Activated CD8-positive, alpha-beta memory T cell treated with anti-CD3 and anti-CD28 coated beads, Interleukin-2, amount 50 U/mL, for 1 hour (primary cell): ENCODE results near the gene MYCBP2.

Experiments used
- DNase-seq: peaks from one replicate; pipeline ENCODE4 v3.0.0-alpha.2; 2020; ENCODE audit errors: extremely low read depth

The MYCBP2 gene

GRCh38 chr13:77105051-77105450 lies 221.8 kb downstream of the MYCBP2 start:
- DNase-seq: no peak

GRCh38 chr13:77099415-77099814 lies 227.5 kb downstream of the MYCBP2 start:
- DNase-seq: no peak

GRCh38 chr13:77095288-77095687 lies 231.6 kb downstream of the MYCBP2 start:
- no peak for DNase-seq

GRCh38 chr13:77094773-77095172 lies 232.1 kb downstream of the MYCBP2 start:
- DNase-seq: no peak

GRCh38 chr13:77093735-77094134 lies 233.2 kb downstream of the MYCBP2 start:
- DNase-seq: no peak

- no peak for DNase-seq
Observed at GRCh38 chr13:77084755-77085154, 242.1 kb downstream of the MYCBP2 start.

- no peak for DNase-seq
Observed at GRCh38 chr13:77079902-77080413, 246.9 kb downstream of the MYCBP2 start.

GRCh38 chr13:77067519-77067918 lies 259.4 kb downstream of the MYCBP2 start:
- DNase-seq: no peak

GRCh38 chr13:77065461-77066147 lies 261.3 kb downstream of the MYCBP2 start:
- no peak for DNase-seq

GRCh38 chr13:77062097-77062496 lies 264.8 kb downstream of the MYCBP2 start:
- DNase-seq: no peak

- DNase-seq: no peak
Observed at GRCh38 chr13:77061362-77061761, 265.5 kb downstream of the MYCBP2 start.

- DNase-seq: no peak
Observed at GRCh38 chr13:77056886-77057285, 270.0 kb downstream of the MYCBP2 start.

- no peak for DNase-seq
Observed at GRCh38 chr13:77056382-77056781, 270.5 kb downstream of the MYCBP2 start.

GRCh38 chr13:77055158-77055557 lies 271.7 kb downstream of the MYCBP2 start:
- no peak for DNase-seq

- no peak for DNase-seq
Observed at GRCh38 chr13:77053192-77053591, 273.7 kb downstream of the MYCBP2 start.

- no peak for DNase-seq
Observed at GRCh38 chr13:77048681-77049080, 278.2 kb downstream of the MYCBP2 start.

- no peak for DNase-seq
Observed at GRCh38 chr13:77047649-77048343, 279.1 kb downstream of the MYCBP2 start.

GRCh38 chr13:77042566-77043177 lies 284.2 kb downstream of the MYCBP2 start:
- no peak for DNase-seq

- DNase-seq: no peak
Observed at GRCh38 chr13:77040835-77041234, 286.1 kb downstream of the MYCBP2 start.

GRCh38 chr13:77040076-77040475 lies 286.8 kb downstream of the MYCBP2 start:
- no peak for DNase-seq

- no peak for DNase-seq
Observed at GRCh38 chr13:77038907-77039480, 287.9 kb downstream of the MYCBP2 start.

GRCh38 chr13:77036279-77036678 lies 290.6 kb downstream of the MYCBP2 start:
- no peak for DNase-seq
